ENCODE results near the gene DNER. TPM values are rescaled to one million over a fixed set of nuclear protein-coding genes. Genes with fewer than 3 reads are reported as not detected.

Gene DNER
- total and polyA plus RNA-seq, 2 donors (not counting 1 experiment from before 2014, with no cell fraction given) = not detected

DNA sequence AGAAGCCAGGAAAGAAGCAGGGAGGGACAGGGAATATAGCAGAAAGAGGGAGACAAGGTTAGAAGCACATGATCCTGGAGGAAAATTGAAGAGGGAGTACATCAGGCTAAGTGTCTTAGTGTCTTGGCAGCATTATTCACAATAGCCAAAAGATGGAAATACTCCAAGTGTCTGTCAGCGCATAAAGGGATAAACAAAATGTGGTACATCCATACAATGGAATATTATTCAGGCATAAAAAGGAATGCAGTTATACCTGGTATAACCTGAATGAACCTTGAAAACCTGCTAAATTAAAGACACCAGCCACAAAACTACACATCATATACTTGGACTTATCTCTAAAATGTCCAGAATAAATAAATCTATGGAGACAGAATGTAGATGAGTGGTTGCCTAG lies 224.2 kb downstream of the DNER start:
- no peak for TF ChIP-seq EZH2 (IDR thresholded peaks at IDR 0.05; ENCODE audit: borderline replicate concordance, insufficient read depth, low read depth, low read length, poor library complexity, severe bottlenecking)
- TF ChIP-seq CTCF (IDR thresholded peaks at IDR 0.05) = no peak
- Histone ChIP-seq H3K9me3 (ENCODE audit: control extremely low read depth in 1 of 3, control insufficient read depth in 2 of 3, insufficient read depth in 1 of 3, low read length in 2 of 3) (peaks cover 0 to 7% (median 0%) of the 10 kb centered on the region in 3 donors), H3K27ac (ENCODE audit: low read length in 2 of 2) (no peak overlapping the region), H3K9ac (ENCODE audit: low read length) (no peak overlapping the region), H3K27me3 (replicated peaks in 1 of 4; ENCODE audit: control extremely low read depth in 1 of 4, control insufficient read depth in 3 of 4, insufficient read depth in 4 of 4, low read length in 3 of 4) (no peaks in the 10 kb centered on the region), H3K4me3 (ENCODE audit: control extremely low read depth in 1 of 5, extremely low read depth in 1 of 5, insufficient read depth in 1 of 5, low read depth in 2 of 5, low read length in 4 of 5) (no peak overlapping the region), H4K20me1 (ENCODE audit: control insufficient read depth, insufficient read depth, low read length, poor library complexity, severe bottlenecking) (no peaks in the 10 kb centered on the region), H3K79me2 (ENCODE audit: control insufficient read depth, insufficient read depth, low read length) (no peaks in the 10 kb centered on the region), H3K4me2 (replicated peaks; ENCODE audit: low read depth, low read length, poor library complexity, severe bottlenecking) (no peak overlapping the region), H3K36me3 (replicated peaks in 1 of 2; ENCODE audit: control extremely low read depth in 1 of 2, control insufficient read depth in 1 of 2, extremely low read depth in 1 of 2, insufficient read depth in 2 of 2, low read length in 1 of 2) (no peaks in the 10 kb centered on the region), H2AFZ (ENCODE audit: insufficient read depth, low read depth, low read length, poor library complexity, severe bottlenecking) (no peak overlapping the region), H3K4me1 (ENCODE audit: control insufficient read depth in 2 of 2, insufficient read depth in 2 of 2, low read length in 2 of 2) (no peaks in the 10 kb centered on the region)
- intact Hi-C loops (cut with micrococcal nuclease) = no loop called here
- peaks cover 7% of the 10 kb centered on the region for H3K27me3 Mint-ChIP-seq
- no peak overlapping the region for H3K27ac Mint-ChIP-seq
- DNase-seq = no peak
- ChIA-PET CTCF (no interaction called here), POLR2A (no interaction called here)
- no peak for ATAC-seq (ENCODE audit: low read depth)
- no peak overlapping the region for H3K4me3 Mint-ChIP-seq
- no CpG with 5 or more reads among the region's 1 CpG for WGBS (ENCODE audit: insufficient coverage)
- H3K9me3 Mint-ChIP-seq (ENCODE audit: insufficient read depth) = peaks cover 8% of the 10 kb centered on the region
- H3K4me1 Mint-ChIP-seq = no peaks in the 10 kb centered on the region

DNA sequence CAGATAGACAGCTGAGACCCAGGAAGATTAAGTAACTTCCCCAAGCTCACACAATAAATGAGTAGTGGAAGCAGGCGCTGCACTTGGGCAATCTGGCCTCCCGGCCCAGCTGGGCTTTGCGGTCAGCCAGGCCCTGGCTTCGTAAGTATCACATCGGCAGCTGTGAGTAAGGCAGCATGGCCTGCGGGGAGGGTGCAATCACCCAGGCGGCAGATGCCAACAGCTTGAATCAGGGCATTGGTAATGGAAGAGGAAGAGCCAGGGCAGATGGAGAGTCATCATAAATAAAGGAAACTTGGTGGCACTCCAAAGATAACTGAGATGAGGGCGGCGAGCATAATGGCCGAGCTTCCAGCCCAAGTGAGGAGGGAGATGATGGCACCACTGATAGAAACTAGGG lies 225.3 kb downstream of the DNER start:
- H3K4me1 Mint-ChIP-seq = no peaks in the 10 kb centered on the region
- no peak for DNase-seq
- Histone ChIP-seq H3K4me2 (replicated peaks; ENCODE audit: low read depth, low read length, poor library complexity, severe bottlenecking) (no peak overlapping the region), H3K27ac (ENCODE audit: low read length in 2 of 2) (no peak overlapping the region), H3K9me3 (ENCODE audit: control extremely low read depth in 1 of 3, control insufficient read depth in 2 of 3, insufficient read depth in 1 of 3, low read length in 2 of 3) (peaks cover 0 to 7% (median 0%) of the 10 kb centered on the region in 3 donors), H3K9ac (ENCODE audit: low read length) (no peak overlapping the region), H3K36me3 (replicated peaks in 1 of 2; ENCODE audit: control extremely low read depth in 1 of 2, control insufficient read depth in 1 of 2, extremely low read depth in 1 of 2, insufficient read depth in 2 of 2, low read length in 1 of 2) (no peaks in the 10 kb centered on the region), H4K20me1 (ENCODE audit: control insufficient read depth, insufficient read depth, low read length, poor library complexity, severe bottlenecking) (no peaks in the 10 kb centered on the region), H3K27me3 (replicated peaks in 1 of 4; ENCODE audit: control extremely low read depth in 1 of 4, control insufficient read depth in 3 of 4, insufficient read depth in 4 of 4, low read length in 3 of 4) (no peaks in the 10 kb centered on the region), H3K79me2 (ENCODE audit: control insufficient read depth, insufficient read depth, low read length) (no peaks in the 10 kb centered on the region), H2AFZ (ENCODE audit: insufficient read depth, low read depth, low read length, poor library complexity, severe bottlenecking) (no peak overlapping the region), H3K4me1 (ENCODE audit: control insufficient read depth in 2 of 2, insufficient read depth in 2 of 2, low read length in 2 of 2) (no peaks in the 10 kb centered on the region), H3K4me3 (ENCODE audit: control extremely low read depth in 1 of 5, extremely low read depth in 1 of 5, insufficient read depth in 1 of 5, low read depth in 2 of 5, low read length in 4 of 5) (no peak overlapping the region)
- TF ChIP-seq EZH2 (IDR thresholded peaks at IDR 0.05; ENCODE audit: borderline replicate concordance, insufficient read depth, low read depth, low read length, poor library complexity, severe bottlenecking) (no peak), CTCF (IDR thresholded peaks at IDR 0.05) (no peak)
- no peak overlapping the region for H3K27ac Mint-ChIP-seq
- H3K27me3 Mint-ChIP-seq = peaks cover 7% of the 10 kb centered on the region
- intact Hi-C loops (cut with micrococcal nuclease) = no loop called here
- H3K9me3 Mint-ChIP-seq (ENCODE audit: insufficient read depth) = peaks cover 8% of the 10 kb centered on the region
- no peak overlapping the region for H3K4me3 Mint-ChIP-seq
- ATAC-seq (ENCODE audit: low read depth) = no peak
- ChIA-PET POLR2A (no interaction called here), CTCF (no interaction called here)
- WGBS (ENCODE audit: insufficient coverage) = 97% methylated on average over 10 of the region's 10 CpGs
